Epithelial cell of alveolus of lung (primary cell): ENCODE data around the gene RBM28. TPM values are rescaled to one million over a fixed set of nuclear protein-coding genes. Genes with fewer than 3 reads are reported as not detected.

ENCODE experiments used
- total RNA-seq: library from RNA; depleted of rRNA; stranded (reverse); fragments of >200 nt; gene quantifications from 2 replicates; pipeline ENCODE4 v1.2.1, GENCODE V29; 2015

RBM28 gene
- total RNA-seq = 13.0 and 15.6 TPM in 2 replicates

GRCh38 chr7:128343554-128344430 is at the start of gene RBM28:
TSS of gene RBM28 (minus strand) at chr7:128343908. CDS start at chr7:128343793, 115 bp downstream.

GRCh38 chr7:128361411-128362379 is 18.0 kb upstream of the RBM28 start, which contains the start of gene PRRT4:
TSS of gene PRRT4 (minus strand) at chr7:128361690.

Other genes starting within 250 kb of the RBM28 start
- not detected in 2 replicates for gene LEP, start 102.6 kb downstream of the RBM28 start, total RNA-seq
- gene PRRT4, start 17.8 kb upstream of the RBM28 start, total RNA-seq = 0.16 TPM in 1 of 2 replicates, not detected in the other
- 37.7 and 83.9 TPM in 2 replicates for gene IMPDH1, start 66.1 kb upstream of the RBM28 start, total RNA-seq
- 34.6 and 52.5 TPM in 2 replicates for gene HILPDA, start 112.0 kb upstream of the RBM28 start, total RNA-seq
- 20.8 and 27.7 TPM in 2 replicates for gene METTL2B, start 132.8 kb upstream of the RBM28 start, total RNA-seq